Stimulated activated CD8-positive, alpha-beta memory T cell treated with anti-CD3 and anti-CD28 coated beads, Interleukin-4, amount 100 ng/mL, for 48 hours (primary cell): Measurements from ENCODE around the gene SYT8.

Experiments used
- DNase-seq: peaks from one replicate; pipeline ENCODE4 v3.0.0-alpha.2; 2020

Gene SYT8

GRCh38 chr11:1832920-1833295, 1.9 kb upstream of the SYT8 start:
- no peak for DNase-seq

GRCh38 chr11:1834062-1834610, 654 bp upstream of the SYT8 start:
- DNase-seq = no peak

DNA sequence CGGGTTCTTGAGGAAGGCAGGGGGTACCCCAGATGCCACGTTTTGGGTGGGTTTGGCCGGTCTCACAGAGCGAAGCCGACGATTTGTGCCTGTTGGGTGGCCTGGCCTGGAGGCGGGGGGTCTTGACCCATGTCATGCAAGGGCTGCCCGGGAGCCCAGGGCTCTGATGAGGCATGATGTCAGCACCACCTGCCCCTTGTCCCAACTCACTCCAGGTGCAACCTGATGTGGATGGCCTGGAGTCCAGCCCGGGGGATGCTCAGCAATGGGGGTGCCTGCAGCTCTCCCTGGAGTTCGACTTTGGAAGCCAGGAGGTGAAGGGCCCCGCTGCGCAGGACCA, 851 bp downstream of the SYT8 start:
- no peak for DNase-seq

DNA sequence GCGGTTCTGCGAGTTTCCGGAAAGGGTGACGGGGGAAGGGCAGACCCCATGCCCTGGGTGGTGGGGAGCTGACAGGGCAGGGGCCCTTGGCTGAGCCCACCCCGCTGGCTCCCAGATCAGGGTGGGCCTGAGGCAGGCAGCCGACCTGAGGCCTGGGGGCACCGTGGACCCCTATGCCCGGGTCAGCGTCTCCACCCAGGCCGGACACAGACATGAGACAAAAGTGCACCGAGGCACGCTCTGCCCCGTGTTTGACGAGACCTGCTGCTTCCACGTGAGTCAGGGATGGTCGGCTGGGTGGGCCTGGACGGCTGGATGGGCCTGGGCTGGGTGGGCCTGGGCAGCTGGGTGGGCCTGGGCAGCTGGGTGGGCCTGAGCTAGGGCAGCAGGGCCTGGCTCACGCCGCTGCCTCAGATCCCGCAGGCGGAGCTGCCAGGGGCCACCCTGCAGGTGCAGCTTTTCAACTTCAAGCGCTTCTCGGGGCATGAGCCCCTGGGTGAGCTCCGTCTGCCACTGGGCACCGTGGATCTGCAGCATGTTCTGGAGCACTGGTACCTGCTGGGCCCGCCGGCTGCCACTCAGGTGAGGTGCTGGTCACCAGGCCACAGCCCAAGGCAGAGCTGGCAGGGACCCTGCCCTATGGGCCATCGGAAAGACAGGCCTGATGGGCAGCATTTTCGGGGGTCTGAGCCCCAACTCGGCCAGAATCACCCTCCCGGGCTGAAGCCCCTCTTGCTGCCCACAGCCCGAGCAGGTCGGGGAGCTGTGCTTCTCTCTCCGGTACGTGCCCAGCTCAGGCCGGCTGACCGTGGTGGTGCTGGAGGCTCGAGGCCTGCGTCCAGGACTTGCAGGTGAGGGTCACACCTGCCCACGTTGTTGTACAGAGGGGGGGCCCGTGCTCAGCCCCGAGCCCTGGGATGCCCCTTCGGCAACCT, 1.5 kb downstream of the SYT8 start:
- DNase-seq = no peak

GRCh38 chr11:1837171-1838076, 2.6 kb downstream of the SYT8 start:
- peak; percentile 90 for DNase-seq

- no peak for DNase-seq
Observed at GRCh38 chr11:1838077-1838425, 3.3 kb downstream of the SYT8 start.

- no peak for DNase-seq
Observed at GRCh38 chr11:1838426-1839144, 3.8 kb downstream of the SYT8 start, which contains the start of gene TNNI2. TSS of gene TNNI2 (plus strand) at chr11:1838981. CDS start at chr11:1839697, 716 bp downstream.

- no peak for DNase-seq
Observed at GRCh38 chr11:1839204-1839923, 4.6 kb downstream of the SYT8 start.

DNA sequence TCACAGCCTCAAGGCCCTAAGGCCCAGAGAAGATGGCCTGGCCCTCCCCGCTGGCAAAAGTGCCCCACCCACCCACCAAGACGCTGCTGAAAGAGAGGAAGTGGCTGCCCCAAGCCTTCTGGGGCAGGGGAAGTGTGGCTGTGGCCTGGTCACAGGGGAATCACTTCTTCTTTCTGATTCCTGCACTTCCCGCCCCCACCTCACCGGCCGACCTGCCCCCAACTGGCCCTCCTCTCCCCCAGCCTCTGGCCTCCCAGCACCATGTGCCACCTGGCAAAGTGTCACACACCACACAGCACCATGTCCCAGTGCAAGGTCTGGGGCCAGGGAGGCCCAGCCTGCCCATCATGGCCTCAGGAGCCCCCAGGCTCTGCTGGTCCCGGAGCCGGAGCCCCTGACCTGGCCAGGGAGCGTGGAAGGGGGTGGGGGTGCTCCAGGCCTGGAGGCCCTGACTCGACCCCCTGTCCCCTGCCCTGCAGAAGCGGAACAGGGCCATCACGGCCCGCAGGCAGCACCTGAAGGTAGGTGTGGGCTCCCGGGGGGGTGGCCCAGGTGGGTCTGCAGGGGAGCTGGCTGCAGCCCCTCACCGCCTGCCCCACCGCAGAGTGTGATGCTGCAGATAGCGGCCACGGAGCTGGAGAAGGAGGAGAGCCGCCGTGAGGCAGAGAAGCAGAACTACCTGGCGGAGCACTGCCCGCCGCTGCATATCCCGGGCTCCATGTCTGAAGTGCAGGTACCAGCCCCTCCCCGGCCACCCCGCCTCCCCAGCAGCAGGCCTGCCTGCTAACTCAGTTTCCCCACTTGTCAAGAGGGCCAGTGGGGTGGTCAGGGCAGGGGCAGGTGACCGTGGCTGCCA, 5.4 kb downstream of the SYT8 start:
- DNase-seq = no peak

- DNase-seq = no peak
Observed at GRCh38 chr11:1840780-1841480, 6.1 kb downstream of the SYT8 start.

- DNase-seq = no peak
Observed at GRCh38 chr11:1841511-1842148, 6.8 kb downstream of the SYT8 start.

GRCh38 chr11:1842149-1843097, 7.6 kb downstream of the SYT8 start:
- DNase-seq = no peak

- DNase-seq = no peak
Observed at GRCh38 chr11:1843098-1843473, 8.3 kb downstream of the SYT8 start.

- no peak for DNase-seq
Observed at GRCh38 chr11:1843796-1844195, 9.0 kb downstream of the SYT8 start.

DNA sequence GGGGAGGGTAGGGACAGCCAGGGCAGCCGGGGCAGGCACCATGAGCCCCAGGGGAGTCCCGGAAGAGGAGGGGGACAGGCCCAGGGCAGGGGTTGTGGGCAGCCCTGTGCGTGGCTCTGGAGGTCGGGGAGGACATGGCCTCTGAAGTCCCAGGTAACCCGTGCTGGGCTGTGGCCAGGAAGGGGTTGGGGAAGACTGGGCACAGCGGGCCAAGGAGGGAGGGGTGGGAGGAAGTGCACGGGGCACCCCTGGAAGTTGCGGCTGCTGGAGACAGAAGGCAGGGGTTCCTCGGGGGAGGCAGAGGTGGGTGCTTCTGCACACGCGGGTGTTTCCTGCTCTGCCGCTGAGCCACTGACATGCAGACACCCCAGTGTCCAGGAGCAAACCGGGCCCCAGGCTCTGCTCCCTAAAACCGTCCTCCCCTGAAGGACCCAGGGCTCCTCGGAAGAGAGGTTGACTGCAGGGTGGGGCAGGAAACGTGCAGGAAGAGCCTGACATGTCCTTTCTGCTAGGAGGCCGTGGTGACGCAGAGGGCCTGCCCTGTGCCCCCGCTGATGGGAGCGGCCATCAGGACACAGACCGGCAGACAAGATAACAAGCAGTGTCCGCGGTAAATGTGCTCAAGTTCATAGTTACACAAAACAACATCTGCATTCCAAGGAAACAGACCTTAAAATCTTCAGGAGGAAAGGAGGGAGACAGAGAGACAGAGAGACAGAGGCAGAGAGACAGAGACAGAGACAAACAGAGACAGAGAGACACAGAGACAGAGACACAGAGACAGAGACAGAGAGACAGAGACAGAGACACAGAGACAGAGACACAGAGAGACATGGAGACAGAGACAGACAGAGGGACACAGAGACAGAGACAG, 9.7 kb downstream of the SYT8 start:
- peak; percentile 66 for DNase-seq

DNA sequence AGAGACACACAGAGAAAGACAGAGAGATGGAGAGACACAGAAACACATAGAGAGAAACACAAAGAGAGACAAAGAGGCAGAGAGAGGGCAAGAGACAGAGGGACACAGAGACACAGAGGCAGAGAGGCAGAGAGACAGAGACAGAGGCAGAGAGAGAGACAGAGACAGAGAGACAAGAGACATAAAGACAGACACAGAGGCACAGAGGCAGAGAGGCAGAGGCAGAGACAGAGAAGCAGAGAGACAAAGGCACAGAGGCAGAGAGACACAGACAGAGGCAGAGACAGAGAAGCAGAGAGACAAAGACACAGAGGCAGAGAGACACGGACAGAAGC, 10.3 kb downstream of the SYT8 start:
- DNase-seq = no peak

GRCh38 chr11:1845561-1846452, 11.0 kb downstream of the SYT8 start:
- DNase-seq = no peak
